ENCODE measurements around the gene NPTX2.
"Not testable (repeated sequence)": the region's sequence is repeated elsewhere in the genome, so short reads cannot be mapped to it uniquely, and the experiment has no call there.

Gene NPTX2

GRCh38 chr7:98571006-98571405 lies 46.1 kb upstream of the NPTX2 start:
- no peak for DNase-seq
- no peak overlapping the region for H2BK12ac ChIP-seq (ENCODE audit: low read length)
- H2AK5ac ChIP-seq (ENCODE audit: low read length), result no peak overlapping the region
- H3K79me1 ChIP-seq (ENCODE audit: low read length), result no peaks in the 10 kb centered on the region
- H4K8ac ChIP-seq (ENCODE audit: low read depth, low read length), result no peak overlapping the region
- no peak overlapping the region for H4K12ac ChIP-seq (ENCODE audit: low read depth, low read length)
- H3K14ac ChIP-seq (ENCODE audit: low read length), result no peak overlapping the region
- no peak overlapping the region for H3K4ac ChIP-seq (ENCODE audit: low read depth, low read length)
- no peaks in the 10 kb centered on the region for H3K27me3 ChIP-seq (ENCODE audit: insufficient read depth, low read length)
- H4K91ac ChIP-seq (ENCODE audit: low read depth, low read length), result no peak overlapping the region
- no peak overlapping the region for H2BK120ac ChIP-seq (ENCODE audit: insufficient read depth, low read length, poor library complexity)
- H3K23ac ChIP-seq (ENCODE audit: low read length), result no peak overlapping the region
- no peaks in the 10 kb centered on the region for H3K4me1 ChIP-seq (ENCODE audit: control insufficient read depth in 1 of 2, insufficient read depth in 2 of 2, low read length in 2 of 2)
- no CpG with 5 or more reads among the region's 5 CpGs for WGBS (ENCODE audit: extremely low coverage, insufficient coverage, insufficient read length)
- no peak overlapping the region for H3K27ac ChIP-seq (ENCODE audit: low read depth, low read length)
- H2BK5ac ChIP-seq (ENCODE audit: low read depth, low read length, poor library complexity), result no peak overlapping the region
- no peak overlapping the region for H2AFZ ChIP-seq (ENCODE audit: insufficient read depth, low read length, poor library complexity)
- no peak overlapping the region for H3K4me2 ChIP-seq (ENCODE audit: low read length)
- no peak overlapping the region for H3K9ac ChIP-seq (ENCODE audit: low read length)
- no peaks in the 10 kb centered on the region for H3K9me3 ChIP-seq (ENCODE audit: insufficient read depth, low read depth, low read length)
- H3K36me3 ChIP-seq (ENCODE audit: control insufficient read depth in 1 of 2, insufficient read depth in 2 of 2, low read length in 2 of 2), result no peaks in the 10 kb centered on the region
- H3K18ac ChIP-seq (ENCODE audit: low read length), result no peak overlapping the region
- H3K4me3 ChIP-seq (ENCODE audit: low read depth, low read length), result no peak overlapping the region
- no peaks in the 10 kb centered on the region for H3K79me2 ChIP-seq (ENCODE audit: control insufficient read depth, insufficient read depth, low read length, poor library complexity)

- H2BK120ac ChIP-seq (ENCODE audit: insufficient read depth, low read length, poor library complexity), result no peak overlapping the region
- H3K27me3 ChIP-seq (ENCODE audit: insufficient read depth, low read length), result no peaks in the 10 kb centered on the region
- no CpG with 5 or more reads among the region's 6 CpGs for WGBS (ENCODE audit: extremely low coverage, insufficient coverage, insufficient read length)
- H3K4ac ChIP-seq (ENCODE audit: low read depth, low read length), result no peak overlapping the region
- no peaks in the 10 kb centered on the region for H3K4me1 ChIP-seq (ENCODE audit: control insufficient read depth in 1 of 2, insufficient read depth in 2 of 2, low read length in 2 of 2)
- peaks cover 5% of the 10 kb centered on the region for H3K9me3 ChIP-seq (ENCODE audit: insufficient read depth, low read depth, low read length)
- H3K79me2 ChIP-seq (ENCODE audit: control insufficient read depth, insufficient read depth, low read length, poor library complexity), result no peaks in the 10 kb centered on the region
- no peak overlapping the region for H2BK5ac ChIP-seq (ENCODE audit: low read depth, low read length, poor library complexity)
- H3K23ac ChIP-seq (ENCODE audit: low read length), result no peak overlapping the region
- H3K4me2 ChIP-seq (ENCODE audit: low read length), result no peak overlapping the region
- H2BK12ac ChIP-seq (ENCODE audit: low read length), result no peak overlapping the region
- no peaks in the 10 kb centered on the region for H3K79me1 ChIP-seq (ENCODE audit: low read length)
- H2AFZ ChIP-seq (ENCODE audit: insufficient read depth, low read length, poor library complexity), result no peak overlapping the region
- no peak overlapping the region for H4K91ac ChIP-seq (ENCODE audit: low read depth, low read length)
- no peak overlapping the region for H2AK5ac ChIP-seq (ENCODE audit: low read length)
- no peaks in the 10 kb centered on the region for H3K36me3 ChIP-seq (ENCODE audit: control insufficient read depth in 1 of 2, insufficient read depth in 2 of 2, low read length in 2 of 2)
- no peak for DNase-seq
- no peak overlapping the region for H3K4me3 ChIP-seq (ENCODE audit: low read depth, low read length)
- no peak overlapping the region for H3K9ac ChIP-seq (ENCODE audit: low read length)
- H3K14ac ChIP-seq (ENCODE audit: low read length), result no peak overlapping the region
- H3K18ac ChIP-seq (ENCODE audit: low read length), result no peak overlapping the region
- no peak overlapping the region for H3K27ac ChIP-seq (ENCODE audit: low read depth, low read length)
- no peak overlapping the region for H4K8ac ChIP-seq (ENCODE audit: low read depth, low read length)
- no peak overlapping the region for H4K12ac ChIP-seq (ENCODE audit: low read depth, low read length)
Observed at GRCh38 chr7:98571986-98572385, 45.1 kb upstream of the NPTX2 start.

DNA sequence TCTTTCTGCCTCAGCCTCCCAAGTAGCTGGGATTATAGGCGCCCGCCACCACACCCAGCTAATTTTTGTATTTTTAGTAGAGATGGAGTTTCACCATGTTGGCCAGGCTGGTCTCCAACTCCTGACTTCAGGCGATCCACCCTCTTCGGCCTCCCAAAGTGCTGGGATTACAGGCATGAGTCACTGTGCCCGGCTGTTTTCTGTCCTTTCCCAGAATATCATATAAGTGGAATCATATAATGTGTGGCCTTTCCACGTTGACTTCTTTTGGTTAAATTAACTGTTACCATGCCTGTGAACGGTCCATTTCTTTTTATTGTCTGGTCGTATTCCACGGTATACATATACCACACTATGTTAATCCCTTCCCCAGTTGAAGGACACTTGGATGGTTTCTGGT lies 44.4 kb upstream of the NPTX2 start:
- H2BK5ac ChIP-seq (ENCODE audit: low read depth, low read length, poor library complexity); H3K9me3 ChIP-seq (ENCODE audit: insufficient read depth, low read depth, low read length); H3K18ac ChIP-seq (ENCODE audit: low read length); H2AFZ ChIP-seq (ENCODE audit: insufficient read depth, low read length, poor library complexity); H3K4me2 ChIP-seq (ENCODE audit: low read length); DNase-seq; H3K79me2 ChIP-seq (ENCODE audit: control insufficient read depth, insufficient read depth, low read length, poor library complexity); H4K12ac ChIP-seq (ENCODE audit: low read depth, low read length); H3K27me3 ChIP-seq (ENCODE audit: insufficient read depth, low read length); H3K4me1 ChIP-seq (ENCODE audit: control insufficient read depth in 1 of 2, insufficient read depth in 2 of 2, low read length in 2 of 2); H3K14ac ChIP-seq (ENCODE audit: low read length); H2BK12ac ChIP-seq (ENCODE audit: low read length); H3K23ac ChIP-seq (ENCODE audit: low read length); H4K8ac ChIP-seq (ENCODE audit: low read depth, low read length); H3K9ac ChIP-seq (ENCODE audit: low read length); H4K91ac ChIP-seq (ENCODE audit: low read depth, low read length); H2BK120ac ChIP-seq (ENCODE audit: insufficient read depth, low read length, poor library complexity); H3K4me3 ChIP-seq (ENCODE audit: low read depth, low read length); H3K4ac ChIP-seq (ENCODE audit: low read depth, low read length); H2AK5ac ChIP-seq (ENCODE audit: low read length); H3K79me1 ChIP-seq (ENCODE audit: low read length); H3K27ac ChIP-seq (ENCODE audit: low read depth, low read length); H3K36me3 ChIP-seq (ENCODE audit: control insufficient read depth in 1 of 2, insufficient read depth in 2 of 2, low read length in 2 of 2): not testable (repeated sequence)
- WGBS (ENCODE audit: extremely low coverage, insufficient coverage, insufficient read length), result no CpG with 5 or more reads among the region's 9 CpGs

- H3K18ac ChIP-seq (ENCODE audit: low read length), result no peak overlapping the region
- H2BK120ac ChIP-seq (ENCODE audit: insufficient read depth, low read length, poor library complexity), result no peak overlapping the region
- no peaks in the 10 kb centered on the region for H3K79me1 ChIP-seq (ENCODE audit: low read length)
- no peaks in the 10 kb centered on the region for H3K36me3 ChIP-seq (ENCODE audit: control insufficient read depth in 1 of 2, insufficient read depth in 2 of 2, low read length in 2 of 2)
- H3K4me1 ChIP-seq (ENCODE audit: control insufficient read depth in 1 of 2, insufficient read depth in 2 of 2, low read length in 2 of 2), result no peaks in the 10 kb centered on the region
- H3K23ac ChIP-seq (ENCODE audit: low read length), result no peak overlapping the region
- no peak overlapping the region for H3K4me3 ChIP-seq (ENCODE audit: low read depth, low read length)
- no peak overlapping the region for H4K8ac ChIP-seq (ENCODE audit: low read depth, low read length)
- H4K12ac ChIP-seq (ENCODE audit: low read depth, low read length), result no peak overlapping the region
- WGBS (ENCODE audit: extremely low coverage, insufficient coverage, insufficient read length), result no CpG with 5 or more reads among the region's 6 CpGs
- H3K4me2 ChIP-seq (ENCODE audit: low read length), result no peak overlapping the region
- no peak for DNase-seq
- no peak overlapping the region for H3K14ac ChIP-seq (ENCODE audit: low read length)
- H3K79me2 ChIP-seq (ENCODE audit: control insufficient read depth, insufficient read depth, low read length, poor library complexity), result no peaks in the 10 kb centered on the region
- H4K91ac ChIP-seq (ENCODE audit: low read depth, low read length), result no peak overlapping the region
- no peak overlapping the region for H2AK5ac ChIP-seq (ENCODE audit: low read length)
- no peak overlapping the region for H2BK12ac ChIP-seq (ENCODE audit: low read length)
- H2BK5ac ChIP-seq (ENCODE audit: low read depth, low read length, poor library complexity), result no peak overlapping the region
- no peaks in the 10 kb centered on the region for H3K27me3 ChIP-seq (ENCODE audit: insufficient read depth, low read length)
- H2AFZ ChIP-seq (ENCODE audit: insufficient read depth, low read length, poor library complexity), result no peak overlapping the region
- no peak overlapping the region for H3K27ac ChIP-seq (ENCODE audit: low read depth, low read length)
- no peak overlapping the region for H3K4ac ChIP-seq (ENCODE audit: low read depth, low read length)
- no peak overlapping the region for H3K9ac ChIP-seq (ENCODE audit: low read length)
- peaks cover 7% of the 10 kb centered on the region for H3K9me3 ChIP-seq (ENCODE audit: insufficient read depth, low read depth, low read length)
Observed at GRCh38 chr7:98573816-98574215, 43.3 kb upstream of the NPTX2 start.
